GM18909 (cell line): ENCODE data around the gene PEX16.

Experiments
- ATAC-seq: cut with Tn5 transposase; IDR thresholded peaks from one replicate; pipeline ENCODE4 v1.9.1; 2021; ENCODE audit warnings: mild to moderate bottlenecking; ENCODE audit not compliant: unreplicated experiment, poor library complexity

The PEX16 gene

GRCh38 chr11:45900916-45901617, 16.6 kb downstream of the PEX16 start:
- no peak for ATAC-seq

- ATAC-seq = peak; percentile 16
Observed at GRCh38 chr11:45900175-45900800, 17.4 kb downstream of the PEX16 start.

DNA sequence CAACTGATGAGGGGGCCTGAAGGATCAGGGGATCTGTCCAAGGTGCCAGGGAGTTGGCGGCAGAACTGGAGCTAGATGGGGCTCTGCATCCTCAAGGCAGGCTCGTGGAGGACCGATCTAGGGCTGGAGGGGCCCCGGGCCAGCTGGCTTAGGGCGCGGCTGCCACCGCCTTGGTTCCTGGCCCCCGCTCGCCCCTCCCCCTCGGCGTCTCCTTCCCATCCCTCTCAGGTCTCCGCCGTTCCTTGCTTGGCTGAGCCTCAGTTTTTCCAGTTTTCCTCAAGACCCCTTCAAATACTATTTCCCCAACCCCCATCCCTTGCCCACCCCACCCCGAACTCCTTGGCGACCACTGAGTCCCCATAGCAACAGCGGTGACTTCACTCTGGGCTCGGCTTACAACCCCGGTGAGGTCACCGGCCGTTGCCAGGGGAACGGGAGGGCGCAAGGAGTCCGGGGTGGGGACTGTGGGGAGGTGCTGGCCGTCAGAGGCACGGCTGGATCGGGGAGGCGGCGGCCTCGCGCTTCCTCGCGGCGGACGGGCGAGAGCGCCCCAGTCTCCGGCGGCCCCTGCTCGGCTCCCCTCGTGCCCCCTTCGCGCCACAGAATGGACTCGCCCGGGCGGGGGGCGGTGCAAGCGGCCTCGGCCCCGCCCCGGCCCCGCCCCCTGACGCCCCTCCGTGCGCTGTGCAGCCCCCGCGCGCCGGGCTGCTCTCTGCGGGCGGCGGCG, 18.1 kb downstream of the PEX16 start:
- ATAC-seq = peak; percentile 55

DNA sequence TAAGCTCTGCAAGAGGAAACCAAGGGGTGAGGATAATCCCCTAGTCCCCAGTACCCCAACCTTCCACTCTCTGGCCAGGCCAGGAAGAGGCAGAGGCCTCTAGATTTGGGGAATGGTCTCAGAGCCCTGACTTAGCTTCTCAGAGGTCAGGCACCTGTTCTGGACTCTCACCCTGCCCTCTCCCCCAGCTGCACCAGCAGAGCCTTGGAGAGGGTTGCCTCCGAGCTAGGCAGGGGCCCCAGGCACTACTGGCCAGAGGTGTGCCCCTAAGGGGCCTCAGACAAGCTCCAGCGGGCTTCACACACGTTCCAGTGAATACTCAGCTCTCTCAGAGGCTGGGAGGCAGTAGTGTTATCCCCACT, 18.6 kb downstream of the PEX16 start:
- ATAC-seq = no peak

DNA sequence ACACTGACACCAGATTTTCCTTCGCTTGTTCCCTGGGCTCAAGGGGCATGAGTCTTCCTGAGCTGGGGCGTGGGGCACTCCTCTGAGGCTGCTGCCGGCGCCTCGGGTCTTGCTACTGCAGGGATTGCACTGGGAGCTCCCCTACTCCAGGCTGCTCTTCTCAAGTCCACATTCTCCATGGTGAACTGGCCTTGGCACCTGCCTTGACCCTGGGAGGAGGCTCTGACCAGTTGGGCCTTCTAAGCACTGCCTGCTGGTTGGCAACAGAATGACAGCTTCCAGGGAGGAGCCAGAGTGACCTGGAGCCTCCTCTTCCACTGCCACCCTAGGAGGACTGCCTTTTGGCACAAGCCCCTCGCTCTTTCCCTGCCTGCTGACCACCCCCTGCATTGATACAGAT, 20.1 kb downstream of the PEX16 start:
- ATAC-seq = no peak

DNA sequence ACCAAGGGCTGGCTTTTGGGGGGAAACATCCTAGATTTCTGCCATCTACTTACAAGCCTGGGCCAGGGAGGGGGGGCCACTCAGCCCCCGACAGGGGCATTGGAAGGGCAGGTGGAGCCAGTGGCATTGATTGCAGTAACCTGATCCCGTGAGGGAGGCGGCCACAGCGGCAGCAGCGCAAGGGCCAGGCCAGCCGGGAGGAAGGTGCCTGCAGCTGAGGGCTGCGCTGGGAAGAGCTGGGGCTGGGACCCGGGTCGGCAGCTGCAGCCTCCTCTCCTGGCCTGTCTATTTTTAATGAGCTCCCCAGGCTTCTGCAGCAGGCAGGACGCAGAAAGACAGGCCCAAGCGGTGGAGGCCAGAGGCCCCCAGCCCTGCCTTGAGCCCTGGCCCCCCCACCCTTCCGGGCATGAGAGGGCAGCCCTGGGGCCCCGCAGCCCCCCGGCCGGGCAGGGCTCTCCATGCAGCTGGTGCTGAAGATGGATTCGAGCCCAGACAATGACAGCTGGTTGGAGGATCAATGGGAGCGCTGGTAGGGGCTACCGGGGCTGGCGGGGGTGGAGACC, 21.2 kb downstream of the PEX16 start:
- no peak for ATAC-seq

- ATAC-seq = no peak
Observed at GRCh38 chr11:45895553-45896259, 22.0 kb downstream of the PEX16 start.

GRCh38 chr11:45894555-45895247, 23.0 kb downstream of the PEX16 start:
- no peak for ATAC-seq

DNA sequence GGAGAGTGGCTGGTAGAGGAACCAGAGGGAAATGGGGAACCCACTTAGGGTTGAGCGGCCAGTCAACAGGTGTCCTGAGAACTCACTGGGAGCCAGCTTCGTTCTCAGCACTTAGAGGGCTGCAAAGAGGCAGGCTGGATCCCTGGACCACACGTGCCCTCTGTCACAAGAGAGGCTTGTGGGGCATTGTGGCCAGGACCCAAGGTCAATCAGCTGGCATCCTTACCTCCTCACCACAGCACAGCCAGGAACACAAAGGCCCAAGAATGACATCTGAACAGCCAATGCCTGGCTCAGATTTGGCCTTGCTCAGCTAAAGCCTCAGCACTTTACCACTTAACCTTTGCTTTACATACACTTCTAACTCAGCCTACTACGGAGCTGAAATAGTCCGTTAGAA, 24.8 kb downstream of the PEX16 start:
- no peak for ATAC-seq

- ATAC-seq = no peak
Observed at GRCh38 chr11:45890886-45891550, 26.7 kb downstream of the PEX16 start.

GRCh38 chr11:45889966-45890365, 27.7 kb downstream of the PEX16 start:
- ATAC-seq = no peak

- no peak for ATAC-seq
Observed at GRCh38 chr11:45889555-45889954, 28.1 kb downstream of the PEX16 start.

- no peak for ATAC-seq
Observed at GRCh38 chr11:45887587-45887986, 30.1 kb downstream of the PEX16 start.

GRCh38 chr11:45886816-45887520, 30.7 kb downstream of the PEX16 start:
- no peak for ATAC-seq

GRCh38 chr11:45885921-45886721, 31.6 kb downstream of the PEX16 start:
- ATAC-seq = no peak

GRCh38 chr11:45885274-45885920, 32.3 kb downstream of the PEX16 start, which contains the start of gene MAPK8IP1:
MAPK8IP1 (plus strand) TSS chr11:45885651; CDS start chr11:45885821, 170 bp downstream.
- peak; percentile 77 for ATAC-seq

- no peak for ATAC-seq
Observed at GRCh38 chr11:45884596-45885185, 33.0 kb downstream of the PEX16 start.
